LHCN-M2 (cell line): ENCODE results near the gene CEMIP. TPM values are rescaled to one million over a fixed set of nuclear protein-coding genes. Genes with fewer than 3 reads are reported as not detected.

ENCODE experiments used
- DNase-seq: peaks from one replicate; pipeline ENCODE4 v3.0.0-alpha.2; 2012; ENCODE audit warnings: low read depth
- total RNA-seq: library from RNA; depleted of rRNA; stranded (reverse); fragments of >200 nt; gene quantifications from 2 replicates; pipeline ENCODE4 v1.2.3, GENCODE V29; 2014

CEMIP gene
- total RNA-seq, 1 experiment from 2014 or later, result 4.5 TPM

DNA sequence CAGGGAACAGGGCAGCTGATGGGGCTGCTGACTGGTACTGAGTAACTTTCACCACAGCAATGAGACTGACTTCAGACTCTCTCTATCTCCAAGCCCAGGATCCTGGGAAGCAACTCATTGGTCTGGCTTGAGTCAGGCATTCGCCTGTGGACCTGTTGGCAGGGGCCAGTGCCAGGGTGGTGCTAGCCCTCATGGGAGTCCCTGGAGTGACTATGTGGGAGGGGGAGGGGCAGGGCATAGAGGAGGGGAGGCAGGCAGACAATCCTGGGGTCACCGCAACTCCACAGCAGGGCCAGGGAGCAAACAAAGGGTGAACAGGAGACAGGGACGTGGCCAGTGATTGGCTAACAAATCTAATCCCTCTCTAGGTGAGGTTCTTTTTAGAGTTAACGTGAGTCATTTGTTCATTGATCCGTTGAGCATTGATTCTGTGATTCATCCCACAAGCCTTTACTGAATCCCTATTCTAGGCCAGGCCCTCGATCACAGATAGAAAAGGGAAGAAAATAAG, 71.8 kb downstream of the CEMIP start:
- DNase-seq, result no peak

DNA sequence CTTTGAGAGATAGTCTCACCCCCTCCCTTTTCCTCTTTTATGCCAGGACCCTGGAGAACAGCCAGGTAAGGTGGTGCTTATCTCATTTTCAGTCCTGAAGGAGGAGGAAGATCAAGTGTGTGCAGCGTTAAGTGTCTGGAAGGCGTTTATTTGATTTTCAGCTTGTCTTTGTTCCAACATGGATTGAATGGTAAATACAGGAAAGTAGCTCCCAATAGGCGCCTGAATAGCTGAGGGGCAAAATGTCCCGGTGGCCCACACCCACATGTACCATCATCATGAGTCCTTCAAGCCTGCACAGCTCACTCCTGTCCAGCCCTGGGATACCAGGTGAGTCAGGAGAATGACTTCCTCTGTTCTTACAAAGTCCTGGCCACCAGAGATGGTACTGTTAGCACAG, 73.5 kb downstream of the CEMIP start:
- no peak for DNase-seq

DNA sequence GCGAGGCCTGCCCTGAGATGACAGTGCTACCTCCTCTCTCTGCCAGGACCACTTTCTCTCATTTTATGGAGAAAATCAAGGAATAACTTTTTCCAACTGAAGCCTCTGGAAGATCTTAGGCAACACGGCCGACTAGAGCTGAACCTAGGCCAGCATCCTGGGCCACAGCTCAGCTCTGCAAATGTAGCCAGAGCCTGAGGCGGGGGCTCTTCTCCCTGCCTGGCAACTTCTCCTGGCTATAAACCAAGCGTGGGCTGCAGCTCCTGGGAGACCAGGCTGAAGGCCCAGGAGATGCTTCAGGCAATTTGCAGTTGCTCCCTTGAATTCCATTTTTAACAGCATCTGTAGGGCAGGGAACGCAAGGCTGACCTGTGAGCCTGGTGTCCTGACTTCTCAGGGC, 74.9 kb downstream of the CEMIP start:
- no peak for DNase-seq

DNA sequence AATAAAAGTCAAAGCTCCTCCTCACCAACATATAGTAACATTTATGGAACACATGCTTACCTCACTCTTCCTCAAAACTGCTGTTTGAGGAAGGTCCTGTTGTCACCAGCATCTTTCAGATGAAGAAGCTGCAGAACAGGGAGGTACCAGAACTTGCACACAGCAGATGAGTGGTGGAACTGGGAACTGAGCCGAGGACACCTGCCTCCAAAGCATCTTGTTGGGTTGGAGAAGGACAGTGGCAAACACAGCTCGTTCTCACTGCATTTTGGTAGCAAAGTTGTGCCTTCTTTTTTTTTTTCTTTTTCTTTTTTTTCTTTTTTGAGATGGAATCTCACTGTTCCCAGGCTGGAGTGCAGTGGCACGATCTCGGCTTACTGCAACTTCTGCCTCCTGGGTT, 76.0 kb downstream of the CEMIP start:
- DNase-seq, result no peak

DNA sequence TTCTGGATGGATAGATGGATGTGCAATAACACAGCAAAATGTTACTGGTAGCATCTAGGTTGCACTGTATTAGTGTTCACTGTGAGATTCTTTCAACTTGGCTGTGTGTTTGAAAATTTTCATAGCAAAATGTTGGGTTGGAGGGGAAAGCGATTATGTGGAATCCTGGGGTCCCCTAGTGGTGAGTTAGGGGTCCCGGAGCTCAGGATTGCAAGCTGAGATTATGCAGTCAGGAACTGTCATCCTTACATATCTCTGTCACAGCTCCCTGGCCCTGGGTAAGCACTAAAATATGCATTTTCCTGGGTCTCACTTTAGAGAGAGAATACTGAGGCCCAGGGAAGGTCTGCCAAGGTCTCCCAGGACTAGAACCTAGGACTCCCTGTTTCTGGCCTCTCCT, 77.2 kb downstream of the CEMIP start:
- no peak for DNase-seq

DNA sequence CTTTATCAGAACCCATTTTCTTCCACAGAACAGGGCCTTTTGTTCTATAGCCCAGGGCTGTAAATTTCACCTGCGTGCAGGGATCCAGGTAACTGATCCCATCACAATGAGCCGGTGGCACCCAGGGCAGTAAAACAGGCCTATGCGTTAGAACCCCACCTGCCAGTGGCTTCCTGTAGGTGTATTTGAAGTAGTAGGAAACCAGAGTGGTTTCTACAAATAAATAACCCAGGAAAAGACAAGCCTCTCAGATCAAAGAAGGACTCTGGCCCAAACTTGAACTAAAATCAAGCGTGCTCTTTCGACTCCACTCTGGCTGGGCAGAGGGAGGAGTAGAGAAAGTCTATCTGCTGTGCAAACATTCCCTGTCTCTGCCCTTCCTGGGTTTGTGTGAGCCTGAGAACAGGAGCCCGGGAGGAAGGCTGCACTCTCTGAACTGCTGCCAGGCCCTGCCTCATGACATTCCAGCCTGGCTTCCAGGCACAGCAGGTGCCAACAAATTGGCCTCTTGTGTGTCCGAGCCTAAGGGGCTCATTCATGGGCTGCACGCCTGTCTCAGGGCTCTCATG, 77.7 kb downstream of the CEMIP start:
- DNase-seq, result no peak

DNA sequence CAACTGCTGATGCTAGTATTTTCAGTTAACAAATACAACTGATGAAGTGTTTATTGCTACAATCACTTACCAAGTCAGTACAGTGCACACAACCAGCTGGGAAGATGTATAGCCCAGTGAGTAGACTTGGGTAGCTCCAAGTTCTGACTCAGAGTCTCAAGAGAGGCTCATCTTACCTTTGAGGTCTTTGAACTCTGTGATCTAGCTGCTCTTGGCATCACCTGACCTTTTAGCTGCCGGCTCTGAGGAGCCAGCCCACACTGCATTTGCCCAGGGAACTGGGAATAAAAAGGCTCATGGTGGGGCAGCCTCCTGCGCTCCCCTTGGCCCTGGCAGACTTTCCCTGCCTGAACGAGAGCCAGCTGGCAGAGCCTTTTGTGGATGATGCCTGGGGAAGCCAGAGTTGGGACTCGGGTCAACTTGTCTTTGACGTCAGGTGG, 82.6 kb downstream of the CEMIP start:
- peak; percentile 69 for DNase-seq

DNA sequence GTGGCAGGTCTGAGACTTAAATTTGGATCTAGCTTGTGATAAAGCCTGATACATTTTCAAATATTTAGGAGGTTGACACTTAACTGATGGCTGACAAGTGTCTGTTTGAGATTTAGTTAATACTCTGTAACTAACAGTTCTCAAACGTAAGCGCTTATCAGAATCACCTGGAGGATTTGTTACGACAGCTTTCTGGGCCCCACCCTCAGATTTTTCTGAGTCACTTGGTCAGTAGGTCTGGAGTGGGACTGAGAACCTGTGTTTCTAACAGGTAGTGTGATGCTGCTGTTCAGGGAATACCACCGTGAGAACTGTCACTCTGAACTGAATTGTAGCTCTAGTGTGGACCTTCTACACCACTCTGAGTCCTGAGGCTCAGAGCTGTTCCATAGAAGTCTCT, 85.5 kb downstream of the CEMIP start:
- no peak for DNase-seq

DNA sequence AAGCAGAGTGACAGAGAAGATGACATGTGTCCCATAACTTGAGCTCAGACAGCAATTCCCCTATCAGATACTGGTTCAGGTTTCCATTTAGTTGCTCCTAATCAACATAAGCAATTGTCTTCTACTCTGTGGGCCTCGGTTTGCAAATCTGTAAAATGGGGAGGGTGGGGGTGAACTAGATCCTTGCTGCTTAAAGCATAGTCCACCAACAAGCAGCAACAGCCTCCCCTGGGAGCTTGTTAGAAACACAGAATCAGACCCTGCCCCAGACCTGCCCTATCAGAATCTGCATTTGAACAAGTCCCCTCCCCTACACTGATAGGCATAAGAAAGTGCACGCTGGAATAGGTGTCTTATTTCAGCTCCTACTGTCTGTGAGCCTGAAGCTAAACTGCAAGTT, 87.8 kb downstream of the CEMIP start:
- DNase-seq, result no peak

DNA sequence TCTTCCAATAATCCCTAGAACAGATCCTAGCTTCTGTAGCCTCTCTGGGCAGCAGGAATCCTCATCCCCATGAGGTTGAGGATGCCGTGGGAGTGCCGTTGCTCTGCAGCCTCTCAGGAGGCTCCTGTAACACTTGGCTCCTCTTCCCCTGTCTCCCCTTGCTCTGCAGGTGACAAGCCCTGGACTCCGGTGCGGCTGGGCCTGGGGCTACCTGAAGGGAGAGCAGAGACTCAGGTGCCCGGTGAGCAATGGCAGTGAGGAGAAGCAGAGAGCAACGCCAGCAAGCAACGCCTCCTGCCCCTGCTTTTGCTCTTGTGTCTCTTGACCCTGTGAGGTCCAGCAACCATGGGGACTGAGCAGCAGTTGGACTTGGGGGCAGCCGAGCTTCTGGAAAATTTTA, 91.2 kb downstream of the CEMIP start:
- no peak for DNase-seq

DNA sequence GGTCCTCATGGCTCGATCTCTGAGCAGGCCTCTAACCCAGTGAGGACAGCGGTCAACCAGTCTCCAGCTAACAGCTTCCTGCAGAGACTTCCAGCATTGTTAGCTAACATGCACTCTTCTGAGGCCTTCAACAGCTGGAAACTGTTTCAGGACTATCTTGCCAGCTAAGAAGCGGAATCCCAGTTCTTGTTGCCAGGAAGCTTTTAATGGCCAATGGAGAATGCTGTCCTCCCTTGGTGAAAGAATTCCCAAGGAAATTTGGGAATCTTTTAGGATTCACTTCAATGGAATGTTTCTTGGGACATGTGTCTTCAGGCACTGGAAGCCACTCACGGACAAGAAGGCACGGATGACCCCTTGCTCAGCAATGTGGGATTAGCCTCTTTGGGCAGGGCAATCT, 91.7 kb downstream of the CEMIP start:
- DNase-seq, result peak; percentile 84

DNA sequence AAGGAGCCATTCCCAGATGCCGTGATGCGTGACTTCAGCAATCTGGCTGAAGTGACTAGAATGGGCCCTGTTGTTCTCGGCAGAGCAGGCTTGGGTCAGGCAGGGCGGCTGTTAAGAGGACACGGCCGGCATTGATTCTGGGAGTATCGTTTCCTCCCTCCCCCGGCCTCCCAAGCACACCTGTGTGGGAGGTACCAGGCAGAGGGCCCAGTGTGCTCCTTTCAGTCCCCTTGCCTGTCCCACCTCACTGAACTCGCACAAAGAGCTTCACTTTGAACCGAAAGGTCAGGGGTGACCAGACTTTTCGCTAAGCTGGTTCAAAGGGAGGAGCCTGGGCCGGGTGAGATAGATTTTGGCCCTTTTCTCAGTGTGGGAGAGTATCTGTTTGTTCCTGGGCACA, 92.7 kb downstream of the CEMIP start:
- no peak for DNase-seq

DNA sequence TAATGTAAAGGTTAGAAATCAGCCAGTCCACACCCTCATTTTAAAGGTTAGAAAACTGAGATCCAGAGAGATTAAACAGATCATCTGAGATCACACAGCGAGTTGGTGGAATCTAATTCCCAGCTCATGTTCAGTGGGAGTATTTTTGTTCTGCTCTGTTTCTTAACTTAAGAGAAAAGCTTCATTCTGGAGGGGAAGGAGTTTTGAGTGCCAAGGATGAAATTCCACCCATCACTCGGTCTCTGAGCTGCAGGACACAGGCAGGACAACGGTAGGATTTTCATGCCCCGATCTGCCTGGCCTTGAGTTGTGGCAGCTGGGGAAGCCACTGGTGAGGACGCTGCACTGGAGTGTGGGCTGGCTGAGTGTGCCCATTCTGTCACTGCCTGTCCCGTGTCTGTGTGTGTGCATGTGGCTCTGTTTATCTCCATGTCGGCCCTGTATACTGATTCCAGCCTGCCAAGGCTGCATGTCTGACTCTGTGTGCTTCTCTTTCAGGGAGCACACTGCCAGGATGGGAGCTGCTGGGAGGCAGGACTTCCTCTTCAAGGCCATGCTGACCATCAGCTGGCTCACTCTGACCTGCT, 94.3 kb downstream of the CEMIP start:
- no peak for DNase-seq

DNA sequence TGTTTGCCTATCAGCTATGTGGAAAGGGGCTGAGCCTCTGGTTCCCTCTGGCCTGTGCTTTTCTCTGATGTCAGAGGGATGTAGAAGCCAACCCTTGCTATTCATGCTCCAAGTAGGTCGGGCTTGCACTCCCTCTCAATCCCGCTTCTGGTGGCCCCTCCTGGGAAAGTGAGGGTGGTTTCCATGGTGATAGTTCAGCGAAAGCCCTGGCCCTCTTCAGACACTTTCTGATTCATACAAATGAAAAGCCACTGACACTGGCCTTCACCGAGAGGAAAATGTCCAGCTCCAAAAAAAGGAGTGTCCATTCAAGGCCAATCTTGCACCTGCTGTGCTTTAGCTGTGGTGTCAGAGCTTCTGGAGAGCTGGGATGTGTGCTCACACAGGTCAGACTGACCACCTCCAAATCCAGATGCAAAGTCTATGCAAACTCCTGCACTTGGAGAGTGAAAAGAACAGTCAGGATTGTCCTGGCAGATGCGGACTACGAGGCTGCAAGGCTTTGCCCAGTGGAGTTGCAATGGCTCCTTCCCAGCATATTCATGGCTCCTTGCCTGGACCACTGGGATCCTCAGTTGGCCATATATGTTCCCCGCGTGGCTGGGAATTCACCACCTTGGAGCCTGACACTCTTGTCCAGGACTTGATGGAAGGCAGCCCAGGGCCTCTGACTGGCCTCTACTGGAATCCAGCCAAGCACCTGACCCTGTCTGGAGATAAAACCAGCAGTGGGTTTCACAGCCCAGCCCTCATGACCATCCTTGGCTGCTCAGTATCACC, 96.6 kb downstream of the CEMIP start:
- DNase-seq, result no peak

DNA sequence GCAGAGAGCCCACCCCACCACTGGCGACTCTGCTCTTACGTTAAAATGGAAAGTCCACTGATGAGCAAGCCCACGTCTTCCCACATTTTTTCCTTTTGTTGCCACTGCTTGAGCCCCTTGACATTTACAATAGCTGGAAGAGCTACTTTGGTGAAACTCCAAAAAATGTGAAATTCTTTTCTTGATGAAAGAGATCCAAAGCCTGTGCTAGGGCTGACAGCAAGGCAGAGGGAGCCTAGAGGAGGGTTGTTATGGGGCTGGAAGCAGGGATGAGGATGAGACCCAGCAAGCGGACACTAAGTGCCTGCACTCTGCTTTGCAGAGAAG, 97.1 kb downstream of the CEMIP start:
- DNase-seq, result no peak

DNA sequence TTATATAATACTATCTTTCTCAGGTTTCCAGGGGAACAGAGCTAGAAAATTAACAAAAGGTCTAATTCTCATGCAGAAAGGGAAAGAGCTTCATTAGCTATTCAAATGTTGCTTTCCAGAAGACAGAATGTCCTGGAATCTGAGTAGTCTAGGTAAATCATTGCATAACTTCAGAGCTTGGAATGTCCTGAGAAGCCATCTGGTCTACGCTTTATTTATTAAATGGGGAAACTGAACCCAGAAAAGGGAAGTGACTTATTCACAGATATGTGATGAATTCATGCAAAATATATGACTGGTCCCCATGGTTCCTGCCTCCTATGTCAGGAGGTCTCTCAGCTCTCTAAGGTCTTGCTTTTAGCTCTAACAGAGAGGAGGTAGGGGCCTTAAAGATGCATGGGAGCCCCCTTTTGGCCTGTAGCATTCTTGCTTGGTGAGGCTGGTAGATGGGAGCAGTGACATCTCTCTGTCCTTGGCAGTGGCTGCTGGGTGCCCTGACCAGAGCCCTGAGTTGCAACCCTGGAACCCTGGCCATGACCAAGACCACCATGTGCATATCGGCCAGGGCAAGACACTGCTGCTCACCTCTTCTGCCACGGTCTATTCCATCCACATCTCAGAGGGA, 99.2 kb downstream of the CEMIP start:
- DNase-seq, result peak; percentile 43

DNA sequence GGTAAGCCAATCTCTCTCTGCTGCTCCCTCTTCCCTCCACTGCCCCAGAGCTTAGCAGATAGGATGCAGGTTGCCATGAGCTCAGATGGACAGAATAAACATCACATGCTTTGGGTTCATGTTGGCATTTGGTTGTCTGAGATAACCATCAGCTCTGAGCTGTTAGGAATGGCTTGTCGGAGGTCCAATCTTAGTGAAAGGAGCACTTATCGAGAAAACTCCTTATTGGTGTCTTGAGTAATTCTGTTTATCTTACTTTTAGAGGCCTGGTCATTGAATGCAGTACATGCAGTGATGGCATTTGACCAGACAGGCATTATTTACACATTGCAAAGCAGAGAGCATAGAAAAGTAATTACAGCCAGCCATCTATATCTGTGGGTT, 99.7 kb downstream of the CEMIP start:
- DNase-seq, result no peak

DNA sequence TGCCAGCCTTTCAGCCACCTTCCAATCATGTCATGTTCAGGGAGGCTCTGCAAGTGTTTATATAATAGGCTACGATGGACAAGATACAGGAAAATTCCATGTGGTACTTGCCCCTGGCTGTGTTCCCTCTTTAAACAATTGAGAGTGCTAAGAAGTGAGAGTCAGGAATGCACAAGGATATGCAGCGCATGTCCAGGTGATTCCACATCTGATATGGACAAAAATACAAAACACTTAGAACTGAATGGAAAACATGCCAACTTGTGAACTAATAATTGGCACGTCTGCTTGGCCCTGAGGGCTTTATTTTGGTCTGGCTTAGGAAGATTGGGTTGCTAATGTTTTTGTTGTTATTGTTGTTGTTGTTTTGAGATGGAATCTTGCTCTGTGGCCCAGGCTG, 100.9 kb downstream of the CEMIP start:
- no peak for DNase-seq

DNA sequence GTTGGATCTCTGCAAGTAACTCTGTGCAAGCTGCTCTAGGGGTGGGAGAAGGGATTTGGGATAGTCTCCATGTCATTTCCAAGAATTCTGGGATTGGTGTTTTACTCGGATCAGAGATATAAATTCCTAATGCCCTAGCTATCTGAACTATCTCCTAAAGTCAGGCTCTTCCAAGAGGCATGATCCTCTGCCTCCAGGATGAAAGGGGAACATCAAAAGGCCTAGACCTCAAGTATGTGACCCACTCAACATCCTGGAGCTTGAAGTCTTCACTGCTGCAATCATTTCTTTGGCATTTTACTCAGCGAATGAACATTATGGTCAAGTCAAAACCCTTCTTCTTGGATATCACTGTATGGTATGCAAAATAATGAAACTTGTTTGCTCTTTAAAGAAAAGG, 104.5 kb downstream of the CEMIP start:
- no peak for DNase-seq

DNA sequence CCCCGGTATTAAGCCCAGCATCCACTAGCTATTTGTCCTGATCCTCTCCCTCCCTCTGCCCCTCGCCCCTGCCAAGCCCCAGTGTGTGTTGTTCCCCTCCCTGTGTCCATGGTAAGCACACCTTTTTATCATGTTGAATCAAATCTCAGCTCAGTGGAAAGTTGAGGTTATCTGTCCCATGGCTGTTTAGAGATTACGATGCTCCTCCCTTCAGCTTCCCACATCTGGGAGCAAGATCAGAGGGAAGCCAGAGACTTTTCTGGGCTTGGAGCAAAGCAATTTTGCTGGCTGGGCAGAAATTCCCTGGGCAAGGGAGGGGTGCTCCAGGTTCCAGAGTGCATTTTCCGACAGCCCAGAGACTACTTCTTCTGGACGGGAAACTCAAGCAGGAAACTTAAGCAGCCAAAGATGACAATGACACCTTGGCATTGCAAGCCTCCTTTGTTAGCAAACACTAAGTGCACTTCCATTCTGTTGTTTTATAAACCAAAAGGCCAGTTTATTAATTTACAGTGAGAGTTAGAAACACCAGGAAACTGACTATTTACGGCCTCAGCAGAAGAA, 105.9 kb downstream of the CEMIP start:
- DNase-seq, result no peak

DNA sequence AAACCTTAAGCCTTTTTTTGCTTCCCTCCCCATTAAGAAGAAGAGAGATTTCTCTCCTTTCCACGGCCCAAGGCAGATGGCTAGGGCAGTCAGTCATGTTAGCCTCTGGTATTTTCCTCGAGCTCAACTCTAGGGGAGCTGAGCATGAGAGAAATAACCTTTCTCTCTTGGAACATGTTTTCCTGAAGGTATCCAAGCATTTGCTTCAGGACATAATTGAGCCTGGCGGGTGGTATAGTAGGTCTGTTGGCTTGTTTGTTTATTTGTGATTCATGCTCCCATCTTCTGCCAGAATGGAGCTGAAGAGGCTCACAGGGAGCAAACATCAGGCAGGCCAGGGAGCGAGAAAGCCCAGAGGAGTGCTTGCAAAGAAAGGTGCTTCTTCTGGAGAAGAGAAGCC, 108.0 kb downstream of the CEMIP start:
- DNase-seq, result no peak

DNA sequence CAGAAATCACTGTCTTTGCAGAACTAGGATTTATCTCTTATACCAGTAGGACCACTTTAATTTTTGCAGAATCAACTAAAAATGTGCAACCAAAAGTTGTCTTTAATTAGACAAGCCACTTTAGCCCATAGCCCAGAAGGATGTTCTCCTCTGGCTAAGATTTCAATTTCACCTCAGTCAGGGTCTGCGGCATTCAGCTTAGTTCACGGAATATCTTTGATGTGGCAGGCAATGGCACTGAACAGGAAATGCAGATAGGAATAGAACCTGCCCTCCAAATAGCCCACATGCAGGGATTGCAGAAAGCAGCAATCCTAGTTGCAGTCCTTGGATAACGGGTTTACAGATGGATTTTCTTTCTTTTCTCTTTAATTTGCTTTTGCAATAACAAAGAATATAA, 109.7 kb downstream of the CEMIP start:
- DNase-seq, result no peak
